ENCODE measurements around the gene PTPRN2.

DNA sequence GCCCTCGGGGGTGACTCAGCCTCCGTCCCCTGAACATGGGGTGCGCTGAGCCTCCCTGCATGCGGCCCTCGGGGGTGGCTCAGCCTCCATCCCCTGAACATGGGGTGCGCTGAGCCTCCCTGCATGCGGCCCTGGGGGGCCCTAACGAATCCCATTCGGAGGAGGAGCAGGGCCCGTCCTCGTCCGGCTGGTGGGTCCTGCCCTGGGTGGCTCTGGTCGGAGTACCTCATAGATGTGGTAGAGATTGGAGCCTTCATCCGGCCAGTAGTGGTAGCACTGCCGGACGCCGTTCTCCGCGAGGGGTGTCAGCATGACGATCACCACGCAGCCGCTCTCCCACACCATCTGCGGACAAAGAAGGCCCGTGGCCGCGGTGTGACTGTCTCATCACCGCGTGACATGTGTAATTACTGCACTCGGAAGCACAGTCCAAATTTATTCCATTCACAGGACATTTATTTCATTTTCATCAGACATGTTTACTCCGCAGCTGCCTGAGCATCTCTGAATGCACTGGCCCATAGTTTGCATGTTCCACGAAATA lies 1009.8 kb downstream of the PTPRN2 start:
- TF ChIP-seq JUND (IDR thresholded peaks at IDR 0.05) (no peak), RAD21 (IDR thresholded peaks at IDR 0.05; ENCODE audit: low read length) (no peak), EP300 (IDR thresholded peaks at IDR 0.05; ENCODE audit: borderline replicate concordance in 1 of 2, low read depth in 1 of 2, low read length in 1 of 2) (no peak), TEAD4 (IDR thresholded peaks at IDR 0.05; ENCODE audit: borderline replicate concordance, insufficient read depth) (no peak), SIN3A (IDR thresholded peaks at IDR 0.05; ENCODE audit: borderline replicate concordance, low read depth, low read length) (no peak), RFX5 (IDR thresholded peaks at IDR 0.05; ENCODE audit: low read length) (no peak)
- TF ChIP-seq, protein P1, sequence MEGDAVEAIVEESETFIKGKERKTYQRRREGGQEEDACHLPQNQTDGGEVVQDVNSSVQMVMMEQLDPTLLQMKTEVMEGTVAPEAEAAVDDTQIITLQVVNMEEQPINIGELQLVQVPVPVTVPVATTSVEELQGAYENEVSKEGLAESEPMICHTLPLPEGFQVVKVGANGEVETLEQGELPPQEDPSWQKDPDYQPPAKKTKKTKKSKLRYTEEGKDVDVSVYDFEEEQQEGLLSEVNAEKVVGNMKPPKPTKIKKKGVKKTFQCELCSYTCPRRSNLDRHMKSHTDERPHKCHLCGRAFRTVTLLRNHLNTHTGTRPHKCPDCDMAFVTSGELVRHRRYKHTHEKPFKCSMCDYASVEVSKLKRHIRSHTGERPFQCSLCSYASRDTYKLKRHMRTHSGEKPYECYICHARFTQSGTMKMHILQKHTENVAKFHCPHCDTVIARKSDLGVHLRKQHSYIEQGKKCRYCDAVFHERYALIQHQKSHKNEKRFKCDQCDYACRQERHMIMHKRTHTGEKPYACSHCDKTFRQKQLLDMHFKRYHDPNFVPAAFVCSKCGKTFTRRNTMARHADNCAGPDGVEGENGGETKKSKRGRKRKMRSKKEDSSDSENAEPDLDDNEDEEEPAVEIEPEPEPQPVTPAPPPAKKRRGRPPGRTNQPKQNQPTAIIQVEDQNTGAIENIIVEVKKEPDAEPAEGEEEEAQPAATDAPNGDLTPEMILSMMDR (IDR thresholded peaks at IDR 0.05), result no peak
- TF ChIP-seq, protein P2, sequence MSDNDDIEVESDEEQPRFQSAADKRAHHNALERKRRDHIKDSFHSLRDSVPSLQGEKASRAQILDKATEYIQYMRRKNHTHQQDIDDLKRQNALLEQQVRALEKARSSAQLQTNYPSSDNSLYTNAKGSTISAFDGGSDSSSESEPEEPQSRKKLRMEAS (IDR thresholded peaks at IDR 0.05; ENCODE audit: low read depth), result no peak
- TF ChIP-seq, protein P3, sequence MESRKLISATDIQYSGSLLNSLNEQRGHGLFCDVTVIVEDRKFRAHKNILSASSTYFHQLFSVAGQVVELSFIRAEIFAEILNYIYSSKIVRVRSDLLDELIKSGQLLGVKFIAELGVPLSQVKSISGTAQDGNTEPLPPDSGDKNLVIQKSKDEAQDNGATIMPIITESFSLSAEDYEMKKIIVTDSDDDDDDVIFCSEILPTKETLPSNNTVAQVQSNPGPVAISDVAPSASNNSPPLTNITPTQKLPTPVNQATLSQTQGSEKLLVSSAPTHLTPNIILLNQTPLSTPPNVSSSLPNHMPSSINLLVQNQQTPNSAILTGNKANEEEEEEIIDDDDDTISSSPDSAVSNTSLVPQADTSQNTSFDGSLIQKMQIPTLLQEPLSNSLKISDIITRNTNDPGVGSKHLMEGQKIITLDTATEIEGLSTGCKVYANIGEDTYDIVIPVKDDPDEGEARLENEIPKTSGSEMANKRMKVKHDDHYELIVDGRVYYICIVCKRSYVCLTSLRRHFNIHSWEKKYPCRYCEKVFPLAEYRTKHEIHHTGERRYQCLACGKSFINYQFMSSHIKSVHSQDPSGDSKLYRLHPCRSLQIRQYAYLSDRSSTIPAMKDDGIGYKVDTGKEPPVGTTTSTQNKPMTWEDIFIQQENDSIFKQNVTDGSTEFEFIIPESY (IDR thresholded peaks at IDR 0.05; ENCODE audit: borderline replicate concordance, low read depth), result no peak
